Tracheal epithelial cell (primary cell): ENCODE results near the gene MRPL10. TPM values are rescaled to one million over a fixed set of nuclear protein-coding genes. Genes with fewer than 3 reads are reported as not detected.

ENCODE experiments used
- total RNA-seq: library from RNA; depleted of rRNA; stranded (reverse); fragments of >200 nt; gene quantifications from 2 replicates; pipeline ENCODE4 v1.2.1, GENCODE V29; 2014

The MRPL10 gene
- 17.6 and 18.8 TPM in 2 replicates for total RNA-seq

GRCh38 chr17:47831003-47831933 is at the start of gene MRPL10, which contains the start of gene LRRC46:
MRPL10 (minus strand) TSS chr17:47831541; CDS start chr17:47831511, 30 bp downstream.
LRRC46 (plus strand) TSS chr17:47831670; CDS start chr17:47831990, 320 bp downstream.

GRCh38 chr17:47850692-47851573 is 19.6 kb upstream of the MRPL10 start, which contains the start of gene SP6:
SP6 (minus strand) TSS chr17:47851163; CDS start chr17:47848429, 2,734 bp downstream.

GRCh38 chr17:47840742-47841487 is 9.6 kb upstream of the MRPL10 start, which contains the start of gene SCRN2:
SCRN2 (minus strand) TSS chr17:47841273; CDS start chr17:47840843, 430 bp downstream.

GRCh38 chr17:47821424-47822391 is 9.6 kb downstream of the MRPL10 start, which contains the start of gene OSBPL7:
OSBPL7 (minus strand) TSS chr17:47821794; CDS start chr17:47820278, 1,516 bp downstream.

Other genes with a start within 250 kb of the MRPL10 start
- gene KPNB1, start 181.6 kb downstream of the MRPL10 start, total RNA-seq: 295 and 318 TPM in 2 replicates
- gene TBKBP1, start 137.4 kb downstream of the MRPL10 start, total RNA-seq: 8.1 and 8.9 TPM in 2 replicates
- not detected in 2 replicates for gene TBX21, start 98.3 kb downstream of the MRPL10 start, total RNA-seq
- 0.43 and 2.7 TPM in 2 replicates for gene OSBPL7, start 9.7 kb downstream of the MRPL10 start, total RNA-seq
- not detected in 2 replicates for gene LRRC46, start 129 bp upstream of the MRPL10 start, total RNA-seq
- gene SCRN2, start 9.7 kb upstream of the MRPL10 start, total RNA-seq: 19.2 and 28.9 TPM in 2 replicates
- gene SP6, start 19.6 kb upstream of the MRPL10 start, total RNA-seq: 1.9 and 2.2 TPM in 2 replicates
- 0.24 and 0.43 TPM in 2 replicates for gene SP2, start 64.7 kb upstream of the MRPL10 start, total RNA-seq
- 46.9 and 52.8 TPM in 2 replicates for gene PNPO, start 110.0 kb upstream of the MRPL10 start, total RNA-seq
- 3.6 and 3.8 TPM in 2 replicates for gene PRR15L, start 126.3 kb upstream of the MRPL10 start, total RNA-seq
- 42.4 and 43.5 TPM in 2 replicates for gene CDK5RAP3, start 139.6 kb upstream of the MRPL10 start, total RNA-seq
- 4.8 and 9.8 TPM in 2 replicates for gene COPZ2, start 206.3 kb upstream of the MRPL10 start, total RNA-seq
- 116 and 137 TPM in 2 replicates for gene NFE2L1, start 216.8 kb upstream of the MRPL10 start, total RNA-seq